Measurements from ENCODE around the gene VLDLR. TPM values are rescaled to one million over a fixed set of nuclear protein-coding genes. Genes with fewer than 3 reads are reported as not detected.

The VLDLR gene
- total RNA-seq, 1 donor from 2014 or later, result 38.1 TPM

DNA sequence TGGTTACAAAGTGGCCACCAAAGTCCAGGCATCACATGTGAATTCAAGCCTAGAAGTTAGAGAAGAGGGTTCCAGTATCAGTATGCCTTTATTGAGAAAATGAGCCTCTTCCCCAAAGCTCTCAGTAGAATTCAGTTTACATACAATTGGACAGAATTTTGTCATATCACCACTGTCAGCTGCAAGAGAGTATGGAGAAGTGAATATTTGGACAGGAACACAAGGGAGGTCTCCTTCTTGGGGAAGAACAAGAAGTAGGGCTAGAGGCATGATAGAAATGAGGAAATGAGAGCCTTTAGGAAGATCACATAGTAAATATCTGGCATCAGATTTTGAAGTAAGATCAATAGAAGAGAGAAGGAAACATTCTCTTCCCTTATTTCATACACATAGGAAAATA lies 27.8 kb upstream of the VLDLR start:
- Mint-ChIP-seq H3K27ac (no peak overlapping the region), H3K4me1 (ENCODE audit: unreplicated experiment) (peaks cover 7% of the 10 kb centered on the region), H3K36me3 (peaks cover 10% of the 10 kb centered on the region), H3K9me3 (peaks cover 16% of the 10 kb centered on the region), H3K4me3 (no peak overlapping the region), H3K27me3 (peaks cover 3% of the 10 kb centered on the region)
- TF ChIP-seq, protein P1, sequence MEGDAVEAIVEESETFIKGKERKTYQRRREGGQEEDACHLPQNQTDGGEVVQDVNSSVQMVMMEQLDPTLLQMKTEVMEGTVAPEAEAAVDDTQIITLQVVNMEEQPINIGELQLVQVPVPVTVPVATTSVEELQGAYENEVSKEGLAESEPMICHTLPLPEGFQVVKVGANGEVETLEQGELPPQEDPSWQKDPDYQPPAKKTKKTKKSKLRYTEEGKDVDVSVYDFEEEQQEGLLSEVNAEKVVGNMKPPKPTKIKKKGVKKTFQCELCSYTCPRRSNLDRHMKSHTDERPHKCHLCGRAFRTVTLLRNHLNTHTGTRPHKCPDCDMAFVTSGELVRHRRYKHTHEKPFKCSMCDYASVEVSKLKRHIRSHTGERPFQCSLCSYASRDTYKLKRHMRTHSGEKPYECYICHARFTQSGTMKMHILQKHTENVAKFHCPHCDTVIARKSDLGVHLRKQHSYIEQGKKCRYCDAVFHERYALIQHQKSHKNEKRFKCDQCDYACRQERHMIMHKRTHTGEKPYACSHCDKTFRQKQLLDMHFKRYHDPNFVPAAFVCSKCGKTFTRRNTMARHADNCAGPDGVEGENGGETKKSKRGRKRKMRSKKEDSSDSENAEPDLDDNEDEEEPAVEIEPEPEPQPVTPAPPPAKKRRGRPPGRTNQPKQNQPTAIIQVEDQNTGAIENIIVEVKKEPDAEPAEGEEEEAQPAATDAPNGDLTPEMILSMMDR (conservative IDR thresholded peaks at IDR 0.05), result no peak
- DNase-seq (ENCODE audit: extremely low spot score, unreplicated experiment), result no peak

DNA sequence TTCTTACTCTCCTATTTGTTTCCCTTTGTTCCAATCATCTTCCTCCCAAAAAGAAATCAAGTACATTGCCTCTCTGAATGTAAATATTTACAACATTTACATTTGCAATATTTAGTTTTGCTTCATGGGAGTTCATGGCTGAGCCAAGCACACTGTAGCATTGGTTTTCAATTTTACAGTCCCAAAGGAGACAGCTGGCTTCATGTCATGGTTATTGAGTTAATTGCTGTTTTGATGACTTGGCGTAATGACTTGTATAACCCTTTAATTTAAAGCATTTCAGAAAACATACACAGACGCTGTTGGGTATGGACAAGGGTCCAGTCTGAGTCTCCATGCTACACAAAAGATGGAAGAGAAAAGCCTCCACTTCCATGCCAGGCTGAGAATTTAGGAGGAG lies 25.6 kb upstream of the VLDLR start:
- peaks cover 7% of the 10 kb centered on the region for H3K4me1 Mint-ChIP-seq (ENCODE audit: unreplicated experiment)
- peaks cover 16% of the 10 kb centered on the region for H3K9me3 Mint-ChIP-seq
- H3K27ac Mint-ChIP-seq, result no peak overlapping the region
- TF ChIP-seq, protein P1 (conservative IDR thresholded peaks at IDR 0.05), result no peak
- no peak overlapping the region for H3K4me3 Mint-ChIP-seq
- DNase-seq (ENCODE audit: extremely low spot score, unreplicated experiment), result no peak
- H3K27me3 Mint-ChIP-seq, result peaks cover 3% of the 10 kb centered on the region
- peaks cover 10% of the 10 kb centered on the region for H3K36me3 Mint-ChIP-seq

DNA sequence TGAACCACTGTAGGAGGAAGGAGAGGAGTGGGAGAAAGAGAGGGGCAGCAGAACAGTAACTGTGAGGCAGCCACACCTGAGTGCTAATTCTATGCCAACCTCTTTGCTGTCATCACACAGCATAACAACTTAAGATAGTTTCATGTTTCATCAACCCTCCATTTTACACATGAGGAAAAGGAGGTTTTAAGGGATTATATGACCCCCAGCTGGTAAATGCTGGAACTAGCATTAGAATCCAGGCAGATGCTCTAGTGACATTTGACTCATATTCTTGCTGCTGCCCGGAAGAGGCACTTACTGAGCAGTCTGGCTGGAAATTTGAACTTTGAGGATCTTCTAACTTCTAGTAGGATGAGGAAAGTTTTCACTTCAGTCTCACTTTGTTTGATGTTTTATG lies 24.1 kb upstream of the VLDLR start:
- DNase-seq (ENCODE audit: extremely low spot score, unreplicated experiment), result no peak
- peaks cover 6% of the 10 kb centered on the region for H3K36me3 Mint-ChIP-seq
- peaks cover 8% of the 10 kb centered on the region for H3K4me1 Mint-ChIP-seq (ENCODE audit: unreplicated experiment)
- H3K27me3 Mint-ChIP-seq, result peaks cover 3% of the 10 kb centered on the region
- no peak overlapping the region for H3K27ac Mint-ChIP-seq
- TF ChIP-seq, protein P1 (conservative IDR thresholded peaks at IDR 0.05), result no peak
- no peak overlapping the region for H3K4me3 Mint-ChIP-seq
- peaks cover 13% of the 10 kb centered on the region for H3K9me3 Mint-ChIP-seq

DNA sequence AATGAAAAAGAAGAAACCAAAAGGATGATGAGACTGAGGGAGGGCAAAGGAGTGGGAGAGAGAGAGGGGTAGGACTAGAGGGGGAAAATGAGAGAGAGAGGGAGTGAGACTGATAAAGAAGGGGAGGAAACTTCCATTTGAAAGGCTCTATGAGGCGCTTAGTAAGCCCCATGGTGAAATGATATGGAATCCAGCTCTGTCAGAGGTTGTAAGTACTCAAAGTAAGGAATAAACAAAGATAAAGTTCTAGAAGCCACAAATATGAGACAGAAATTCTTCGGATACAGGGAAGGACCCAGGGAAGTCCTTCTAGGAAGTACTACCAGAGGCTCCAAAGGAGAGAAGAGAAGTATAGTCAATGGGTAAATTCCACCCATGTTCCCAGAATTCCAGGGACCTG lies 21.7 kb upstream of the VLDLR start:
- H3K4me1 Mint-ChIP-seq (ENCODE audit: unreplicated experiment), result peaks cover 12% of the 10 kb centered on the region
- no peak for DNase-seq (ENCODE audit: extremely low spot score, unreplicated experiment)
- H3K9me3 Mint-ChIP-seq, result no peaks in the 10 kb centered on the region
- no peak overlapping the region for H3K27ac Mint-ChIP-seq
- TF ChIP-seq, protein P1 (conservative IDR thresholded peaks at IDR 0.05), result no peak
- H3K27me3 Mint-ChIP-seq, result peaks cover 3% of the 10 kb centered on the region
- H3K4me3 Mint-ChIP-seq, result no peak overlapping the region
- H3K36me3 Mint-ChIP-seq, result no peaks in the 10 kb centered on the region

DNA sequence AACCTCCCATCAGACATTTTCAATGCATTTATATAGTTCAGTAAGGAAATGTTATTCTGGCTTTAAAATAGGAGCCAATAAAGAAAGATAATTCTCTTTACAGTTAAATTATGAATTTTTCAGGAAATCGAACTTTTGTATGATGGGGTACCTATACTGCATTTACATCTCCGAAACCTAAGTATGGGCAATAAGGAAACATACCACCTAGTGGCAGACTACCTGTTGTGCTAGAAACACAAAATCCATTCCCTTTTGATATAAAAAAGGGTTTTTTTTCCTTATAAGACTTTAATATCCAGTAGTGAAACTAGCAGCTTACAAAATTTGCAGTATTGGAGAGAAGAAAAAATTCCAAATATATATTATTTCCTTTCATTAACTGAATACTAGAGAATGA lies 21.3 kb upstream of the VLDLR start:
- H3K27me3 Mint-ChIP-seq, result peaks cover 3% of the 10 kb centered on the region
- H3K27ac Mint-ChIP-seq, result no peak overlapping the region
- no peaks in the 10 kb centered on the region for H3K9me3 Mint-ChIP-seq
- TF ChIP-seq, protein P1 (conservative IDR thresholded peaks at IDR 0.05), result no peak
- H3K4me1 Mint-ChIP-seq (ENCODE audit: unreplicated experiment), result peaks cover 12% of the 10 kb centered on the region
- no peak overlapping the region for H3K4me3 Mint-ChIP-seq
- H3K36me3 Mint-ChIP-seq, result no peaks in the 10 kb centered on the region
- no peak for DNase-seq (ENCODE audit: extremely low spot score, unreplicated experiment)

DNA sequence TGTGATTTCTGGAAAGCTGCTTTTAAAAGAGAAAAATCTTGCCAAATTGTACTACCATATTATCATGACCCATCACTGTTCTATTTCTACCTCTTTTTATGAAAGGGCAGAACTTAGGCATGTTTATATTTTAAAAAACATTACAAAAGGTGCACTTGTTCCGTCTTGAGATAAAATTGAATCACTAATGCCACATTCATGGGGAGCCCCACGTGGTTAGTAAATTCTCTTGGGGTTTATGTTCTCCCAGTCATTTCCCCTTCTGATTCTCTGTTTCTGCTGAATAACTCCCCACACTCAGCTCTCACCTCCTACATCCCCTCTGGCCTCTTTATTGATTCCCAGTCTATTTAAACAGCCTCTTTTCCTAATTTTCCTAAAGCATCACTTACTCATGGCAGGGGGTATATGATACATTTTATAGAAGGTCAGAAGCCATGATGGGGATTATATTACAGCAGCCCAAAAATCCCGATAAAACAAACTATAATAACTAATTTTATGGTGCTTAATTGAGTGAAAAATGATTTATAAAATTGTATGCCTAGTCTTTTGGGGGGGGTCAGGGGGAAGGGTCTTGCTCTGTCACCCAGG lies 19.7 kb upstream of the VLDLR start:
- peaks cover 3% of the 10 kb centered on the region for H3K27me3 Mint-ChIP-seq
- H3K9me3 Mint-ChIP-seq, result no peaks in the 10 kb centered on the region
- no peak overlapping the region for H3K4me3 Mint-ChIP-seq
- no peaks in the 10 kb centered on the region for H3K36me3 Mint-ChIP-seq
- H3K27ac Mint-ChIP-seq, result no peak overlapping the region
- no peak for DNase-seq (ENCODE audit: extremely low spot score, unreplicated experiment)
- H3K4me1 Mint-ChIP-seq (ENCODE audit: unreplicated experiment), result peaks cover 9% of the 10 kb centered on the region
- TF ChIP-seq, protein P1 (conservative IDR thresholded peaks at IDR 0.05), result no peak
